ENCODE measurements around the gene PALLD. TPM values are rescaled to one million over a fixed set of nuclear protein-coding genes. Genes with fewer than 3 reads are reported as not detected.

The PALLD gene
- total and polyA plus RNA-seq, 2 donors (not counting 3 experiments of a cell fraction or from before 2014, with no cell fraction given) = 13.4 to 48.2 TPM

DNA sequence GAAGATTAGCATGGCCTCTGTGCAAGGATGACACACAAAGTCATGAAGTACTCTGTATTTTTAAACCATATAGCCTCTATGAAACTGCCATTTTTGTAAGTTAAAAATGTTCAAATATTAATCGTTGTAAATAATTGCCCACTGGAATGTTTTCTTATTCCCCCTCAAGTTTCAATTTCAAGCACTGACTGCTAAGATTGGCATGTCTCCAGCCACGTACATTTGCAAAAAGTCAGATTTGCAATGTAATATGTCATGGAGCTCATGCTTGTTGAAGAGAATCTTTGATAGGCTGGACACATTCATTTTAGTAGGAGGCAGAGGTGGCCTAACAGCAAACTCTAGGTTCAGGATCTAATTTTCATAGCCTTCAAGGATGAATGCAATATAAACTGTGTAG lies 388.5 kb downstream of the PALLD start:
- Histone ChIP-seq H3K27me3 (ENCODE audit: control insufficient read depth in 2 of 2, insufficient read depth in 2 of 2, low read length in 2 of 2) (no peaks in the 10 kb centered on the region), H3K9ac (replicated peaks; ENCODE audit: extremely low read depth, insufficient read depth, low read length) (no peak overlapping the region), H3K4me3 (replicated peaks in 1 of 3; ENCODE audit: insufficient read depth in 1 of 3, low read depth in 1 of 3, low read length in 3 of 3) (no peak overlapping the region), H3K27ac (ENCODE audit: insufficient read depth, low read depth, low read length) (no peak overlapping the region), H3K9me3 (replicated peaks; ENCODE audit: control insufficient read depth, insufficient read depth, low read length) (no peaks in the 10 kb centered on the region), H2AFZ (ENCODE audit: low read depth, low read length) (no peak overlapping the region), H3K4me1 (ENCODE audit: control insufficient read depth, extremely low read depth, insufficient read depth, low read length) (no peaks in the 10 kb centered on the region), H3K9me1 (replicated peaks; ENCODE audit: control insufficient read depth, extremely low read depth, insufficient read depth, low read length) (no peaks in the 10 kb centered on the region), H3K4me2 (ENCODE audit: insufficient read depth, low read length) (no peak overlapping the region), H4K20me1 (replicated peaks; ENCODE audit: control insufficient read depth, extremely low read depth, insufficient read depth, low read length) (no peaks in the 10 kb centered on the region), H3K79me2 (ENCODE audit: control insufficient read depth, insufficient read depth, low read length) (no peaks in the 10 kb centered on the region), H3K36me3 (ENCODE audit: control insufficient read depth in 2 of 2, extremely low read depth in 1 of 2, insufficient read depth in 2 of 2, low read length in 2 of 2) (peaks cover 3 to 6% of the 10 kb centered on the region in 2 experiments)
- no TSS peak for BruUV-seq (replicated peaks)
- ChIA-PET CTCF (interaction anchor here (1.8 kb wide), 1 partner anchor 371 kb away, joined by 5 read pairs; no protein-coding TSS in a partner anchor), POLR2A (no interaction called here)
- dilution Hi-C loops (cut with MboI; ENCODE audit: extremely low pct_ligation_motif_present, low sequenced_read_pairs) = no loop called here
- no peak for TF ChIP-seq POLR2A (IDR thresholded peaks at IDR 0.05; ENCODE audit: low read depth, low read length)
- no peak for TF ChIP-seq MYC (IDR thresholded peaks at IDR 0.05; ENCODE audit: low read depth, low read length)
- no peak for TF ChIP-seq JUN (IDR thresholded peaks at IDR 0.05; ENCODE audit: borderline replicate concordance, insufficient read depth, insufficient read length, low read depth)
- TF ChIP-seq EZH2 (IDR thresholded peaks at IDR 0.05; ENCODE audit: borderline replicate concordance, low read depth, low read length, severe bottlenecking) = no peak
- TF ChIP-seq FOS (IDR thresholded peaks at IDR 0.05; ENCODE audit: borderline replicate concordance, insufficient read depth, low read length) = no peak
- TF ChIP-seq, protein P1, sequence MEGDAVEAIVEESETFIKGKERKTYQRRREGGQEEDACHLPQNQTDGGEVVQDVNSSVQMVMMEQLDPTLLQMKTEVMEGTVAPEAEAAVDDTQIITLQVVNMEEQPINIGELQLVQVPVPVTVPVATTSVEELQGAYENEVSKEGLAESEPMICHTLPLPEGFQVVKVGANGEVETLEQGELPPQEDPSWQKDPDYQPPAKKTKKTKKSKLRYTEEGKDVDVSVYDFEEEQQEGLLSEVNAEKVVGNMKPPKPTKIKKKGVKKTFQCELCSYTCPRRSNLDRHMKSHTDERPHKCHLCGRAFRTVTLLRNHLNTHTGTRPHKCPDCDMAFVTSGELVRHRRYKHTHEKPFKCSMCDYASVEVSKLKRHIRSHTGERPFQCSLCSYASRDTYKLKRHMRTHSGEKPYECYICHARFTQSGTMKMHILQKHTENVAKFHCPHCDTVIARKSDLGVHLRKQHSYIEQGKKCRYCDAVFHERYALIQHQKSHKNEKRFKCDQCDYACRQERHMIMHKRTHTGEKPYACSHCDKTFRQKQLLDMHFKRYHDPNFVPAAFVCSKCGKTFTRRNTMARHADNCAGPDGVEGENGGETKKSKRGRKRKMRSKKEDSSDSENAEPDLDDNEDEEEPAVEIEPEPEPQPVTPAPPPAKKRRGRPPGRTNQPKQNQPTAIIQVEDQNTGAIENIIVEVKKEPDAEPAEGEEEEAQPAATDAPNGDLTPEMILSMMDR (IDR thresholded peaks at IDR 0.05; ENCODE audit: extremely low read depth in 1 of 2, insufficient read depth in 1 of 2, low read depth in 1 of 2, low read length in 2 of 2) = no peak
- TF ChIP-seq, protein P2, sequence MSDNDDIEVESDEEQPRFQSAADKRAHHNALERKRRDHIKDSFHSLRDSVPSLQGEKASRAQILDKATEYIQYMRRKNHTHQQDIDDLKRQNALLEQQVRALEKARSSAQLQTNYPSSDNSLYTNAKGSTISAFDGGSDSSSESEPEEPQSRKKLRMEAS (IDR thresholded peaks at IDR 0.05; ENCODE audit: insufficient read depth, insufficient read length) = no peak
- TF ChIP-seq GATA2 (IDR thresholded peaks at IDR 0.05; ENCODE audit: insufficient read depth, insufficient read length, low read depth, low read length) = no peak
- FAIRE-seq = no peak
- no peak for DNase-seq (ENCODE audit: low read depth, low spot score)
- intact Hi-C loops (cut with micrococcal nuclease) = no loop called here

All from endothelial cell of umbilical vein (primary cell).